Stimulated activated CD4-positive, alpha-beta T cell treated with anti-CD3 and anti-CD28 coated beads, Interleukin-4, amount 100 ng/mL, for 24 hours (primary cell): ENCODE data around the gene RNASE13.
A peak's percentile ranks its signal among the peaks of the same experiment; 100 is the strongest.
"Not testable (repeated sequence)": the region's sequence is repeated elsewhere in the genome, so short reads cannot be mapped to it uniquely, and the experiment has no call there.

Experiments used
- DNase-seq: peaks from one replicate; pipeline ENCODE4 v3.0.0-alpha.2; 2020

RNASE13 gene

DNA sequence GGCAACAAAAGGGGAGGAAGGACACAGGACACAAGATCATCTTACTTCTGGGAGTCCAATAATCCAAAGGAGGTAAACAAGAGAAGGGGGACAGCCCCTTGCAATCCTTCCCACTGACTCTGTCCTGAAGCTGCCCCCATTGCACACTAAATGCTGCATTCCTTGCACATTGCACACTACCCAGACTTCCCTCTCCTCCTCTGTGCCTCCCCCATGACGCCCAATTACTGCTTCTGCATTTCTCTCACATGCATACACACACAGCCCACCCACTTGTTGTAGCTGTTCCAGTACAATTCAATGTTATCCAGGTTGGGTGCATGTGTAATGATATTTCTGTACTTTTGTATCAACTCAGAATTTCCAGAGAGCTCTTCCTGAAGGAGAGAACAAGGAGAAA is 15.2 kb downstream of the RNASE13 start:
- DNase-seq: no peak

DNA sequence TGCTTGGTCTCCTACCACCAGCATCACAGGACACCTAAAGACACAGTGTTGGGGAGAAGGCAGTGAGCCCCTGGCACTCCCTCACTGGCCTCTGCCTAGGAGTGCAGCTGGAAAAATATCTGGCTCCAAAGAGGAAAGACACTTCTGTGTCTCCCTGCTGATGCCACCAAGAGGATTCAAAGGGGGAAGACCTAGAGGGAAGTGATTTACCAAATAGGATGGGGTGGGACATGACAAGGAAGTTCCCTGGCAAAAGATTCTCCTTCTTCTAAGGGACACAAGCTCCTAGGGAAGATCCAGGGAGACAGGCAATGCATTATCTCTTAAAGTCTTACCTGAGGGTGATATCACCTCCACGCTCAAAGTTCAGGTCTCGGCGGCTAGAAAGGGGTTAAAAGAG is 15.8 kb downstream of the RNASE13 start:
- DNase-seq: no peak

GRCh38 chr14:21018286-21018685 is 16.3 kb downstream of the RNASE13 start:
- no peak for DNase-seq

- DNase-seq: no peak
Observed at GRCh38 chr14:21017528-21018245, 16.9 kb downstream of the RNASE13 start.

GRCh38 chr14:21016413-21017190 is 18.0 kb downstream of the RNASE13 start:
- DNase-seq: no peak

DNA sequence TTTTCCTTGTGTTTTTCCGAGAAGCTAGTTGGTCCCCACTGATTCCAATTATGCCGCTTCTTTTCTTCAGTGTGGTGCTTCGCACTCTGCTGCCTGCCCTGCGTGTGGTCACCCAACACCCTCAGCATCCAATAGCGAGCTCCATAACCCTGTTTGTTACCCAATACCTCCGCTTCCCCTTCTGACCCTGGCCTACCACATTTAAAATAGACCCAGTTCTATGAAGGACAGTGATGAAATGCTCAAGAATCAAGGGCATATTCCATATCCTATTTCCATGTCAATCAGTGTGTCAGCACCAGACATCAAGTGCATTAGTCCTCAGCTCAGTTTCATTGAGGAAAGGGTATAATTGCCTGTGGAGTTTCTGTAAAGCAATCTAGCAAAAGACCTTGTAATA is 19.3 kb downstream of the RNASE13 start:
- no peak for DNase-seq

- peak; percentile 86 for DNase-seq
Observed at GRCh38 chr14:21014761-21015190, 19.8 kb downstream of the RNASE13 start.

- DNase-seq: no peak
Observed at GRCh38 chr14:21011136-21011535, 23.5 kb downstream of the RNASE13 start.

DNA sequence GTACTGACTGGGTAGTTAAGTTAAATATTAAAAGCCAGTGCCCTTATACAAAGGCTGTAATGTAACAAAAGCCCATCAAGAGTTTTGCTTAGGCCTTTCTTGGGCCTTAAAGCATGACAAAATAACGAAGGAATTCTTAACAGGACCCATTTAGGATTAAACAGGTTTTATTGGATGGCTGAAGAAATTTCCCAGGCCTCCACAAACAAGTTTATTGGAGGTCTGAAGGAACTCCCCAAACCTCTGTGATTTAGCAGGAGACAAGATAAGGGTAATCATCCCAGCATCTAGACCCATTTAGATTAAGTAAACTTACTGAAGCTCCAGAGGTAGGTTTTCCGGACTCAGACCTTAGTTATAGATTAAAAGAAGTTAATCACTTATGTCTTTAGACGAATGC is 24.9 kb downstream of the RNASE13 start:
- DNase-seq: not testable (repeated sequence)

DNA sequence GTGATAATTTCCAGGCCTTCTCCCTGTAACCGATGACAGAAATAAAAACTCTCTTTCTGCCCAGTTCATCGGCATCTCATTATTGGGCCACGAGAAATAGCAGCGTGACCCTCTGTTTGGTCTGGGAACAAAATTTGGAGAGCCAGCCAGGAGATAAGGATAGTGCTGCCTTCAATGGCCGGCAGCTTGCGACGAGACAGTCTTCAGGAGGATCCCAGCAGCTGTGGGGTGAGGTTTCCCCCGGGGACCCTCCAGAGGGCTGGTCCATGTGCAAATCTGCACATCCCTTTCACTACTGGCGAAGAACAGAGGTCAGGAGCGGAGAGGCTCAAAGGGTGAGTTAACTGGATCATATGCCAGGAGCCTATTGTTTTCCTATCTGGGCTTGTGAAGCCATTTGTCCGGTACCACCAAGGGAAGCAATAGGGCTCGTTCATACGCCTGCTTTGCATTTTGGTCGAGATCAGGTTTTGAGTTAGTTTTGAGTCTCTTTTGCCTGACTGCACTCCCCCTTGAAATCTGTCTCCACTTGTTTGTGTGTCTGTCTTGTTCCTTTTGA is 30.7 kb downstream of the RNASE13 start:
- DNase-seq: no peak

GRCh38 chr14:21001218-21001617 is 33.4 kb downstream of the RNASE13 start:
- no peak for DNase-seq

DNA sequence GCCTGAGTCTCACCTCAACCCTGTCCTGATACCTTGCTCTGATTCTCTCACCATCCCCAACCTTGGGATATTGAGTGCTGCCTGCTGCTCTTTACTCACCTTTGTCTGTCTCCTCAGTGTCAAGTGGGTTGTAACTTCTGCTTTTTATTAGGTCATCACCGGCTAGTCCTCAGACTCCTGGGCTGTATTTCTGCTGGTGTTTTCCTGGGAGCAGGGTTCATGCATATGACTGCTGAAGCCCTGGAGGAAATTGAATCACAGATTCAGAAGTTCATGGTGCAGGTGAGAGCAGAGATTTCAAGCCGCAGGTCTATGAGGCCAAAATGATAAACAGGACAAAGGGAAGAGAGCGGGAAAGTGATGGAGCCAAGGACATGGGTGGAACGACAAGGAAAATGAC is 35.0 kb downstream of the RNASE13 start:
- DNase-seq: no peak

GRCh38 chr14:20998674-20999366 is 35.8 kb downstream of the RNASE13 start, which contains the start of gene SLC39A2:
Gene SLC39A2, plus strand, starts transcription at chr14:20999293. Its CDS starts 154 bp downstream, at chr14:20999447.
- no peak for DNase-seq

GRCh38 chr14:20998139-20998538 is 36.5 kb downstream of the RNASE13 start:
- DNase-seq: no peak

DNA sequence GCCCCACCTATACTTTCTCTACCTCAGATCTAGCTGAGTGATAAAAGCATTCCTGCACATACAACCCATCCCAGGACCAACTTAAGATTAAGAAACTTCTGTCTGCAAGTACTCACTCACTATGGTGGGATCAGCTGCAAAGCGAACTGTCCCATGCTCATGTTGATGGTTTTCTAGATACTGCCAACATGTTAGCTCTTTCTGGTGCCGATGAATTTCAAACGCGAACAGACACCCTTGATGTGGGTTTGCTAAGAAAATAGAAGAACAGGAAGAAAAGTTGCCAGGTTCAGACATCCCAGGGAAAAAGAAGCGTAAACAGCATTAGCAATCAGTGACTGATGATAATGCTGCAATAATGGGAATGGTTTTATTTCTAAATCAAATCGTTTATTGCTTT is 37.0 kb downstream of the RNASE13 start:
- DNase-seq: no peak

DNA sequence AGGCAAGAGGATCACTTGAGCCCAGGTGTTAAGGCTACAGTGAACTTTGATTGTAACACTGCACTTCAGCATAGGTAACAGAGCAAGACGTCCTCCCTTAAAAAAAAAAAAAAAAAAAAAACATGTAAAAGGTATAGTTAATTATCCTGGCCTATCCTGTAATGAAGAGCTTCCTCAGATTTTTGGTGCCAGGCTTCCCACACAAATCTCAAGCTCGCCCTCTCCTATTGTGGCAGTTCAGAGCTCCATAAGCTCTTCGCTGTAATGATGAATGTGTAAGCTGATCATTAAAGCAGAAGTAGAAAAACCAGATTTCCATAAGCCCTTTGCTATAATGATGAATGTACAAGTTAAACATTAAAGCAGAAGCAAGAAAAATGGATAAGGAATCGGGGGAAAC is 37.5 kb downstream of the RNASE13 start:
- no peak for DNase-seq

- no peak for DNase-seq
Observed at GRCh38 chr14:20996521-20996920, 38.1 kb downstream of the RNASE13 start.

- peak; percentile 91 for DNase-seq
Observed at GRCh38 chr14:20989787-20990600, 44.6 kb downstream of the RNASE13 start, which contains the start of gene METTL17. Gene METTL17, plus strand, starts transcription at chr14:20989980. Its CDS starts 23 bp downstream, at chr14:20990003.

GRCh38 chr14:20989471-20989786 is 45.2 kb downstream of the RNASE13 start:
- no peak for DNase-seq

DNA sequence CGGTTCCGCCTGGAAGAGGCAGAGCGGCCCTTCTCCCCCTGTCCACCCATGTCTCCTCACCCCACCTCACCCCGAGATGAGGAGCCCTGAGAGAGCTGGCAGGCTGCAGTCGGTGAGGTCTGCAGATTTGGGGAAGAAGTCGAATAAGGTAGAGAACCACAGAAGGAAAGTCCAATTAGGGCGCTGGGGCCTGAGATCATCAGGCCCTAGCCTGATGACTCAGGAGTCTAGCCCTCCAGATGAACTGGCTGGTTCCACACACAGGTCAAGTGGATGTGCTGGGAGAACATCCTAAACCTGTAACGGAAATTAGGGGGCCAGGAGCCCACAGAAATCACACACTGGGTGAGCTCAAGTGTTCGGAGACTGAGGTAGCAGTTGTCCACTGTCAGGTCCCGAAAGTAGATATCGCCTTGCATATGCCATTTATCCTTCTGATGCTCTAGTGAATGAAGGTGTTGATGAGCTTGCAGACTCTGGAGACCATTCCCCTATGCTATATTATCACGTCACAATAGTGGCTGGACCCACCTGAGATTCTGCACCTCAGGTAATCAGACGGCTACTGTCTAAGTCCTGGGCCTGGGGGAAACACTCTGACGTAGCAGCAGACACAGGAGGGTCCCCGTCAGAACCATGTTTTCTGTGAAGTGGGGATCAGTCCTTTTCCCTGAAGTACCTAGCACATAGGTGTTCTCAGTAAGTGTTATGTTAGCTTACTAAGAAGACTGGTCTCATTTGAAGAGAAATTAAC is 45.7 kb downstream of the RNASE13 start:
- DNase-seq: no peak

- DNase-seq: no peak
Observed at GRCh38 chr14:20986811-20987210, 47.8 kb downstream of the RNASE13 start.

- not testable (repeated sequence) for DNase-seq
Observed at GRCh38 chr14:20985650-20986049, 49.0 kb downstream of the RNASE13 start.
